PC-9 (cell line): ENCODE measurements around the gene TRAPPC3.

Experiments used
- EZH2 ChIP-seq: fragments of 200-600 bp; sonication (generic); IDR thresholded peaks from 2 replicates; pipeline ENCODE4 v1.8.0; 2017; ENCODE audit warnings: antibody characterized with exemption, low read depth
- TF ChIP-seq, protein P1 (sequence below): fragments of 200-600 bp; sonication (generic); conservative IDR thresholded peaks from 2 replicates; pipeline ENCODE4 v1.6.1; 2017; ENCODE audit warnings: mixed run types, antibody characterized with exemption, mild to moderate bottlenecking, moderate library complexity

DNA sequence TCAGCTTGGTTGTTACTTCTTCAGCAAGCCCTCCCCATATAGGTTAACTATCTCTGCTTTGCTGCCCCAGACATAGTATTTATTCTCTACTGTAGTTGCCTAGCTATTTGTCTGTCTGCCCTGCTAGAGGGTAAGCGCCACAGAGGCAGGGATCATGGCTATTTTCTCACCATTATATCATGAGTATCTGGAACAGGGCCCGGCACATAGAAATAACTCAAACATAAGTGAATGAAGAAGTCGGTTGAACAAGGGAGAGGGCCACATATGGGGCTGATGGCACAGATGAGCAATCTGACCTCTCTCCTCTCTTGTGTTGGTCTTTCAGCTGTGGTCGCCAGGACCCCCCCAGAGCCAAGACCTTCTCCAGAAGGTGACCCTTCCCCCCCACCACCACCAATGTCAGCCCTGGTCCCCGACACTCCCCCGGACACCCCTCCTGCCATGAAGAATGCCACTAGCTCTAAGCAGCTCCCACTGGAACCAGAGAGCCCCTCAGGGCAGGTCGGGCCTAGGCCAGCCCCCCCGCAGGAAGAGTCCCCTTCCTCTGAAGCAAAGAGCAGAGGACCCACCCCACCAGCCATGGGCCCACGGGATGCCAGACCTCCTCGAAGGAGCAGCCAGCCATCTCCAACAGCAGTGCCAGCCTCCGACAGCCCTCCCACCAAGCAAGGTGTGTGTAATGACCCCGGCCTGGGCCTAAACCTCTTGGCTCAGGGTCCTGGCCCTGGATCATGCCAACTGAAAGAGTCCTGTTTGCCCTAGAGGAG, 21.5 kb upstream of the TRAPPC3 start:
- TF ChIP-seq, protein P1, sequence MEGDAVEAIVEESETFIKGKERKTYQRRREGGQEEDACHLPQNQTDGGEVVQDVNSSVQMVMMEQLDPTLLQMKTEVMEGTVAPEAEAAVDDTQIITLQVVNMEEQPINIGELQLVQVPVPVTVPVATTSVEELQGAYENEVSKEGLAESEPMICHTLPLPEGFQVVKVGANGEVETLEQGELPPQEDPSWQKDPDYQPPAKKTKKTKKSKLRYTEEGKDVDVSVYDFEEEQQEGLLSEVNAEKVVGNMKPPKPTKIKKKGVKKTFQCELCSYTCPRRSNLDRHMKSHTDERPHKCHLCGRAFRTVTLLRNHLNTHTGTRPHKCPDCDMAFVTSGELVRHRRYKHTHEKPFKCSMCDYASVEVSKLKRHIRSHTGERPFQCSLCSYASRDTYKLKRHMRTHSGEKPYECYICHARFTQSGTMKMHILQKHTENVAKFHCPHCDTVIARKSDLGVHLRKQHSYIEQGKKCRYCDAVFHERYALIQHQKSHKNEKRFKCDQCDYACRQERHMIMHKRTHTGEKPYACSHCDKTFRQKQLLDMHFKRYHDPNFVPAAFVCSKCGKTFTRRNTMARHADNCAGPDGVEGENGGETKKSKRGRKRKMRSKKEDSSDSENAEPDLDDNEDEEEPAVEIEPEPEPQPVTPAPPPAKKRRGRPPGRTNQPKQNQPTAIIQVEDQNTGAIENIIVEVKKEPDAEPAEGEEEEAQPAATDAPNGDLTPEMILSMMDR, result no peak
- TF ChIP-seq EZH2, result no peak
